AG10803 (cell line): ENCODE measurements around the gene GBA2.

Experiments used
- DNase-seq: peaks from one replicate; pipeline ENCODE4 v3.0.0; 2010; ENCODE audit warnings: low read depth
- H3K4me3 ChIP-seq: 2 replicates; pipeline ENCODE4 v1.5.1; 2011; ENCODE audit warnings: mild to moderate bottlenecking, low read length, control low read depth
- CTCF ChIP-seq: conservative IDR thresholded peaks from 2 replicates; pipeline ENCODE4 v1.5.1; 2011; ENCODE audit warnings: mild to moderate bottlenecking, low read length, control low read depth, inconsistent platforms

Gene GBA2

DNA sequence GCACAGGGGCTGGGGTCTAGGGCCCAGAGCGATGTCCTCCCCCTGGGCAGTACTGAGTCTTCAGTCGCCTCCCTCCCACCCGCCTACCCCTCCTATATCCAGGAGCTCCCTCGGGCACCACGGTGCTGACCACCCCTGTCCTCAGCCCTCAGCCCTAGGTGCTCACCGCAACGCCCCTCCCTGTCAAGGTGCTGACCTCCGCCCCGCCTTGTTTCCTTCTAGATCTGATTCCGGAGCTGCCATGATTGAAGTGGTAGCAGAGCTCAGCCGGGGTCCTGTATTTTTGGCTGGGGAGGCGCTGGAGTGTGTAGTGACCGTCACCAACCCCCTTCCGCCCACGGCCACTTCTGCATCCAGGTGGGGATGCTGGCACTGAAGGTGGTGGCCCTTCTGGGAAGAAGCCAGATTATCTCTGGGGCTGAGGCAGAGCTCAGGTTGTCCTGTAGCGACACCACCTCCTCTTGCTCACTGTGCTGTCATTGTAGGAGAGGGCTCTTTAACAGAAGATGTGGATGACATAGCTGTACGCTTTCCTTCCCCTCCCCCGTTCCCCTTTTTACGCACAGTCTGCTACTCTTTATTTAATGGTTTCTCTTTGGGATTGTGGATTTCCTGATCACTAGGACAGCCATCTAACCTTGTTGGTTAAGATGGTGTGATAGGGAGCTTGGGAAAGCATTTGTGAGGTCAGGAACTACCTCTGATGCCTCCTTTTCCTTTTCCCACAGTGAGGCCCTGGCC, 657 bp upstream of the GBA2 start:
- peak overlapping the region; percentile 86 for H3K4me3 ChIP-seq
- DNase-seq, result no peak
- no peak for TF ChIP-seq CTCF

DNA sequence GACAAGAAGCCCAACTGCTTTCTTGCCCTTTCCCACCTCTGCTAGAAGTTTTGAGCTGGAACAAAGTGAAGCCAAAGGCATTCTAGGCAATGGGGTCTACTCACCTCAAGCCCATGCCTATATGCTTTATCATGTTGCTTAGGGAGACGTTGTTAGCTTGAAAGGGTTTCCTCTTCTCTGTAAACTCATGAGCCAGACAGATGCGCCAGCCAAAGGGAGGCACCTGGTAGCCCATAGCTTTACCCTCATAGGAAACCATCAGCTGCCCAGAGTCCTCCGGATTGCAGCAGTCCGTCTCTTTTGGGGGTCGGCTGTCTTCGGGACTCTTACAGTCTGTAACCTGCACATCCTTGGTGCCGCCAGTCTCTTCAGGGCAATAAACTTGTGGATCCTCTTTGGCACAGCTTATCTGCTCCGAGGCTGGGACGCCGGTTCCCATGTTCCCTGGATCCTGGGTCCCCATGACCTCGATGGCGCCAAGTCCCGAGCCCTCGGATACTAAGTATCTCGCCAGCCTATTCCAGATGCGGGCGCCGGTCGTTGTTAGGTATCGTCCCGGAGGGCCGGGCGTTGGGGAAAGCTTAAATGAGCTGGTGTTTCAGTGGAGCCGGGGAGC, 678 bp downstream of the GBA2 start:
- DNase-seq, result no peak
- no peak for TF ChIP-seq CTCF
- H3K4me3 ChIP-seq, result peak overlapping the region; percentile 86

DNA sequence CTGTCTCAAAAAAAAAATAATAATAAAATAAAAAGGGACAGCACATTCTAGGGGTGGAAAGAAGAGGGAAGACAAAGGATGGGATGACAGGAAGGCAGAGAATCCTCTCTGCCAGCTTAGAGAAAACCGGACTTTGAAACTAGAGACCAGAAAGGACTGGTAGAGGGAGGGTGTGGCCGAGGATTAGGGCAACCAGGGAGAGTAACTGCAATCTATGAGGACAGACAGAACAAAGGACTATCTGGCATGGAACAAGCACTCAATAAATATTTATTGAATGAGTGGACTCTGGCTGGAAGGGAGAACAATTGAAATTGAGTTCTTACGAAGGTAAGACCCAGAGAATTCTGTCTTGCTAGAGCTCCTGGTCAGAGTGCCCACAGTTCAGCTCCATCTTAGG, 2.4 kb downstream of the GBA2 start:
- H3K4me3 ChIP-seq, result peak overlapping the region; percentile 86
- DNase-seq, result no peak
- TF ChIP-seq CTCF, result no peak

- no peak for DNase-seq
These were observed 3.5 kb downstream of the GBA2 start for GRCh38 chr9:35745569-35745968.

GRCh38 chr9:35743880-35744518, 5.0 kb downstream of the GBA2 start:
- no peak for DNase-seq
- no peak overlapping the region for H3K4me3 ChIP-seq
- no peak for TF ChIP-seq CTCF

More at GRCh38 chr9:35745569-35745968, 3.5 kb downstream of the GBA2 start:
- TF ChIP-seq CTCF, result no peak
- H3K4me3 ChIP-seq, result no peak overlapping the region

DNA sequence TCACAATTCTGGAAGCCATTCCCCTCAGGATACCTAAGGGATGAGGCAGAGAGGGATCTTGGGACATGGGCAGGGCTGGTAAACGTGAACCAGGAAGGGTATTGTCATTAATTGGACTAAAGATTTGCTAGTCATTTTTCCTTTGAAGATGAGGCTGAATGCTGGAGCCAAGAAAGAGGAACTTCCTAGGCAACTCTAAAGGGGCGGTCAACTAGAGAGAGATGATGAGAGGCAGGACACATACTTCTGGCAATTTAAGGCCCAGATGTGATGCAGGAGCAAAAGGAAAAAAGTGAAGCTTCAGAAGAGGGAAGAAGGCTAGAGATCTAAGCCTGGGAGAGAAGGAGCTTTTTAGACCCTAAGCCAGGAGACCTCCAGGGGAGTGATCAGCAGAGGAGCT, 5.6 kb downstream of the GBA2 start:
- TF ChIP-seq CTCF, result no peak
- H3K4me3 ChIP-seq, result no peak overlapping the region
- no peak for DNase-seq

DNA sequence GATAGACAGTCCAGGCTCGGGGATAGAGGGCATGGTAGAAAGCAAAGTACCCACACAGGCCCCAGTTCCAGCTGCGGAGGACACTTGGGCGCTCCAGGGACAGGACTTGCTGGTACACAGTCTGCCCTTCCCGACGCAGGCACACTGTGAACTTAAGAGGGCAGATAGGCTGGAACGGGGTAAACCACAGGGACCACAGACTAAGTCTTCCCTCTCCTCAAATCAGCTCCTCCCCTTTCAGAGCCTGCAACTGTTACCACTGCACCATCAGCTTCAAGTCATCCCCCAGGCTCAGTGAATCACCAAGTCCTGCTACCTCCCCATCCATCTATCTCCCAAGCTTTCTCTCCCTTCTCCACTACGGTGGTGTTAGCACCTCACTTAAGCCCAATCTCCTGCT, 7.3 kb downstream of the GBA2 start:
- TF ChIP-seq CTCF, result no peak
- DNase-seq, result no peak
- H3K4me3 ChIP-seq, result no peak overlapping the region
